GM12865 (cell line): ENCODE results near the gene INTS15.

ENCODE experiments used
- DNase-seq: peaks from one replicate; pipeline ENCODE4 v3.0.0; 2010; ENCODE audit warnings: low read depth
- H3K4me3 ChIP-seq: 2 replicates; pipeline ENCODE4 v1.5.1; 2011; ENCODE audit warnings: mild to moderate bottlenecking, low read depth, low read length, control low read depth
- TF ChIP-seq, protein P1 (sequence below): IDR thresholded peaks from 2 replicates; pipeline ENCODE4 v1.5.1; 2011; ENCODE audit warnings: low read length, control low read depth, low read depth, inconsistent platforms; ENCODE audit not compliant: insufficient read depth; ENCODE audit errors: missing control alignments

INTS15 gene

GRCh38 chr7:6654842-6655610 lies 65.2 kb downstream of the INTS15 start:
- no peak for DNase-seq
- TF ChIP-seq, protein P1, sequence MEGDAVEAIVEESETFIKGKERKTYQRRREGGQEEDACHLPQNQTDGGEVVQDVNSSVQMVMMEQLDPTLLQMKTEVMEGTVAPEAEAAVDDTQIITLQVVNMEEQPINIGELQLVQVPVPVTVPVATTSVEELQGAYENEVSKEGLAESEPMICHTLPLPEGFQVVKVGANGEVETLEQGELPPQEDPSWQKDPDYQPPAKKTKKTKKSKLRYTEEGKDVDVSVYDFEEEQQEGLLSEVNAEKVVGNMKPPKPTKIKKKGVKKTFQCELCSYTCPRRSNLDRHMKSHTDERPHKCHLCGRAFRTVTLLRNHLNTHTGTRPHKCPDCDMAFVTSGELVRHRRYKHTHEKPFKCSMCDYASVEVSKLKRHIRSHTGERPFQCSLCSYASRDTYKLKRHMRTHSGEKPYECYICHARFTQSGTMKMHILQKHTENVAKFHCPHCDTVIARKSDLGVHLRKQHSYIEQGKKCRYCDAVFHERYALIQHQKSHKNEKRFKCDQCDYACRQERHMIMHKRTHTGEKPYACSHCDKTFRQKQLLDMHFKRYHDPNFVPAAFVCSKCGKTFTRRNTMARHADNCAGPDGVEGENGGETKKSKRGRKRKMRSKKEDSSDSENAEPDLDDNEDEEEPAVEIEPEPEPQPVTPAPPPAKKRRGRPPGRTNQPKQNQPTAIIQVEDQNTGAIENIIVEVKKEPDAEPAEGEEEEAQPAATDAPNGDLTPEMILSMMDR: no peak
- H3K4me3 ChIP-seq: no peak overlapping the region

DNA sequence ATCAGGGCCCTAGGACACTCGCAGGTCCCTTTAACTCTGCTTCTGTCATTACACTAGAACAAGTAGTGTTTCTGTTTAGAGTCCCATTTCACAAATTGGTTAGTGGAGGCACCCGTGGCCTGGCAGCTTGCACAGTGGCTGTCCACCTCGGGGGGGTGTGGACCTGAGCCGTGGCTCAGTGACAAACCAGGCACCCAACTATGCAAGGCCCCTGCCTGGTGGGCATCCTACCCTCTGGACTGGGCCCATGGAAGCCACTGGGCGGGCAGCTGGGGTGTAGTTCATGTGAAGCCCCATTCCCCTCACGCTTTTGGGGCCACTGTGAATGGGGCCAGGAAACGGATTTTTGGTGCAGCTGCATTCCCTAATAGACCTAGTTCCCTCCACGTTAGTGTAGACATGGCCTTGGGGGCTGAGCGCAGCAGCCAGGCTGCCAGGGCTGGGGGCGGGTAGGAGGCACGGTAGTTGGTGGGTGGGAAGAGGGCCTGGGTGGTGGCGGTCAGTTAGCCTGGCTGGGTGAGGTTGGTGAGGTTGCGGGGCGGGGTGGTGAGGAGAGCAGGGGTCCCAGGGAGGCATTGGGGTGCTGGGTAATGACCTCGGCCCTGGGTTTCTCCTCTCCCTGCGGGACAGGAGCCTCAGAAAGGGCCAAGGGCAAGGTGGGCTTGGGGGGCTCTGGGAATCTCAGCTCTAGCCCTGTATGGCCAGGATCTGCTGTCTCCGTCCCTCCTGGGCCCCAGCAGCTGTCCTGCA lies 66.0 kb downstream of the INTS15 start:
- TF ChIP-seq, protein P1: no peak
- DNase-seq: no peak
- H3K4me3 ChIP-seq: no peak overlapping the region

DNA sequence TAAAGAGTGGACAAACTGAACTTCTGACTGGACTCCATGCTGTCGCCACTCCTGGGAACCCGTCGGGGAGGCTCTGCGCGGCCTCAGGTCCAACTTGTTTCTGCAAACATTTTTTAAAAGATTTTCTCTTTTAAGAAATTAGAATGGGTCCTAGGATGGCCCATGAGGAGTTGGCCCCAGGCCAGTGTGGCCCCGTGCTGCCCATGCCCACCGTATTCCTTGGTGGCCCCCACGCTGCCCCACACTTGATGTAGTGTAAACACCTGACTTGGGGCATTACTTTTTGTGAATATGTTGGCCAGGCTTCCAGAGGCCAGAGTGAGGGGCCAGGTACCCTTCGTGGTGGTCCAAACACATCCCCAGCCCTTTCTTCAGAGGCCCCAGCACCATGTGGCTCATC lies 66.6 kb downstream of the INTS15 start:
- no peak overlapping the region for H3K4me3 ChIP-seq
- TF ChIP-seq, protein P1: no peak
- DNase-seq: no peak
